ENCODE data around the gene ATOH8. TPM values are rescaled to one million over a fixed set of nuclear protein-coding genes. Genes with fewer than 3 reads are reported as not detected.

The ATOH8 gene
- total RNA-seq, 2 experiments from 2014 or later, result 0.44 TPM; not detected in 1

GRCh38 chr2:85787282-85787980 lies 33.6 kb downstream of the ATOH8 start:
- CTCF ChIA-PET (ENCODE audit: unreplicated experiment), result no interaction called here
- POLR2A ChIA-PET, result no interaction called here
- TF ChIP-seq CTCF (conservative IDR thresholded peaks at IDR 0.05; ENCODE audit: low read length) (no peak), EZH2phosphoT487 (IDR thresholded peaks at IDR 0.05; ENCODE audit: borderline replicate concordance, low read depth, low read length) (no peak)
- intact Hi-C loops (cut with micrococcal nuclease; ENCODE audit: unreplicated experiment), result no loop called here
- H2AFZ ChIP-seq (ENCODE audit: low read length), result no peak overlapping the region
- no peaks in the 10 kb centered on the region for H3K9me3 ChIP-seq (ENCODE audit: low read length)
- no peaks in the 10 kb centered on the region for H3K4me1 ChIP-seq (ENCODE audit: insufficient read depth, low read length, poor library complexity, severe bottlenecking)
- H3K79me2 ChIP-seq (ENCODE audit: insufficient read depth, low read depth, low read length), result no peaks in the 10 kb centered on the region
- H3K36me3 ChIP-seq (ENCODE audit: insufficient read depth, low read length), result no peaks in the 10 kb centered on the region
- no peak overlapping the region for H3K27ac ChIP-seq (ENCODE audit: low read depth, low read length, poor library complexity, severe bottlenecking)
- H3K9me2 ChIP-seq (ENCODE audit: insufficient read depth, low read length), result no peaks in the 10 kb centered on the region
- BruUV-seq (replicated peaks), result no TSS peak
- H3K4me3 ChIP-seq (ENCODE audit: low read depth, low read length, poor library complexity, severe bottlenecking), result no peak overlapping the region
- no peaks in the 10 kb centered on the region for H4K20me1 ChIP-seq (ENCODE audit: insufficient read depth, low read length)
- DNase-seq (ENCODE audit: low spot score), result no peak
- H3K4me2 ChIP-seq (ENCODE audit: low read length), result no peak overlapping the region

GRCh38 chr2:85787981-85788340 lies 34.2 kb downstream of the ATOH8 start:
- TF ChIP-seq CTCF (conservative IDR thresholded peaks at IDR 0.05; ENCODE audit: low read length), result no peak
- no peak for TF ChIP-seq EZH2phosphoT487 (IDR thresholded peaks at IDR 0.05; ENCODE audit: borderline replicate concordance, low read depth, low read length)
- CTCF ChIA-PET (ENCODE audit: unreplicated experiment), result no interaction called here
- intact Hi-C loops (cut with micrococcal nuclease; ENCODE audit: unreplicated experiment), result no loop called here

GRCh38 chr2:85788603-85789002 lies 34.8 kb downstream of the ATOH8 start:
- TF ChIP-seq EZH2phosphoT487 (IDR thresholded peaks at IDR 0.05; ENCODE audit: borderline replicate concordance, low read depth, low read length), result no peak
- no peak for TF ChIP-seq CTCF (conservative IDR thresholded peaks at IDR 0.05; ENCODE audit: low read length)
- no peak overlapping the region for H2AFZ ChIP-seq (ENCODE audit: low read length)
- no peaks in the 10 kb centered on the region for H4K20me1 ChIP-seq (ENCODE audit: insufficient read depth, low read length)
- no peaks in the 10 kb centered on the region for H3K4me1 ChIP-seq (ENCODE audit: insufficient read depth, low read length, poor library complexity, severe bottlenecking)
- no peaks in the 10 kb centered on the region for H3K79me2 ChIP-seq (ENCODE audit: insufficient read depth, low read depth, low read length)
- no peaks in the 10 kb centered on the region for H3K36me3 ChIP-seq (ENCODE audit: insufficient read depth, low read length)
- H3K9me2 ChIP-seq (ENCODE audit: insufficient read depth, low read length), result no peaks in the 10 kb centered on the region
- H3K9me3 ChIP-seq (ENCODE audit: low read length), result no peaks in the 10 kb centered on the region
- no peak overlapping the region for H3K4me2 ChIP-seq (ENCODE audit: low read length)
- no peak overlapping the region for H3K27ac ChIP-seq (ENCODE audit: low read depth, low read length, poor library complexity, severe bottlenecking)
- no TSS peak for BruUV-seq (replicated peaks)
- no peak for DNase-seq (ENCODE audit: low spot score)
- no peak overlapping the region for H3K4me3 ChIP-seq (ENCODE audit: low read depth, low read length, poor library complexity, severe bottlenecking)
- intact Hi-C loops (cut with micrococcal nuclease; ENCODE audit: unreplicated experiment), result no loop called here
- ChIA-PET CTCF (ENCODE audit: unreplicated experiment) (no interaction called here), POLR2A (no interaction called here)

More at GRCh38 chr2:85787981-85788340, 34.2 kb downstream of the ATOH8 start:
- no peak for DNase-seq (ENCODE audit: low spot score)
- Histone ChIP-seq H3K9me3 (ENCODE audit: low read length) (no peaks in the 10 kb centered on the region), H3K79me2 (ENCODE audit: insufficient read depth, low read depth, low read length) (no peaks in the 10 kb centered on the region), H3K4me1 (ENCODE audit: insufficient read depth, low read length, poor library complexity, severe bottlenecking) (no peaks in the 10 kb centered on the region), H3K9me2 (ENCODE audit: insufficient read depth, low read length) (no peaks in the 10 kb centered on the region), H3K4me2 (ENCODE audit: low read length) (no peak overlapping the region), H4K20me1 (ENCODE audit: insufficient read depth, low read length) (no peaks in the 10 kb centered on the region), H2AFZ (ENCODE audit: low read length) (no peak overlapping the region), H3K36me3 (ENCODE audit: insufficient read depth, low read length) (no peaks in the 10 kb centered on the region), H3K27ac (ENCODE audit: low read depth, low read length, poor library complexity, severe bottlenecking) (no peak overlapping the region), H3K4me3 (ENCODE audit: low read depth, low read length, poor library complexity, severe bottlenecking) (no peak overlapping the region)
- no TSS peak for BruUV-seq (replicated peaks)
- POLR2A ChIA-PET, result no interaction called here
